Sigmoid colon (tissue), 4 donors: ENCODE data around the gene ST8SIA2.

Source experiments
- EP300 ChIP-seq, 4 donors: sonication (generic); formaldehyde crosslinking; IDR thresholded peaks; one replicate each; pipeline ENCODE4 v1.6.1; 2017; ENCODE audit warnings: antibody characterized with exemption in 4 of 4
- POLR2A ChIP-seq, 2 donors: fragments of 450-650 bp; IDR thresholded peaks; one replicate each; pipeline ENCODE4 v1.6.1; 2016; ENCODE audit warnings: antibody characterized with exemption in 2 of 2, mild to moderate bottlenecking in 2 of 2, moderate library complexity in 2 of 2
- POLR2AphosphoS5 ChIP-seq, 4 donors: sonication (generic); formaldehyde crosslinking; IDR thresholded peaks; one replicate each; pipeline ENCODE4 v1.6.1; 2017; ENCODE audit warnings: antibody characterized with exemption in 4 of 4
- TF ChIP-seq, protein P1 (sequence below), 4 experiments: fragments of 450-650 bp in 3 of 4; fragments of 200-600 bp in 1 of 4; IDR thresholded peaks; one replicate each; pipeline ENCODE4 v1.5.1; 2016 to 2019; ENCODE audit warnings: antibody characterized with exemption in 4 of 4, mild to moderate bottlenecking in 3 of 4, moderate library complexity in 2 of 4

GRCh38 chr15:92393980-92394308 lies 263 bp downstream of the ST8SIA2 start:
- TF ChIP-seq POLR2AphosphoS5 (IDR thresholded peaks at IDR 0.05) (no peak), POLR2A (IDR thresholded peaks at IDR 0.05) (no peak), EP300 (IDR thresholded peaks at IDR 0.05) (no peak)
- TF ChIP-seq, protein P1, sequence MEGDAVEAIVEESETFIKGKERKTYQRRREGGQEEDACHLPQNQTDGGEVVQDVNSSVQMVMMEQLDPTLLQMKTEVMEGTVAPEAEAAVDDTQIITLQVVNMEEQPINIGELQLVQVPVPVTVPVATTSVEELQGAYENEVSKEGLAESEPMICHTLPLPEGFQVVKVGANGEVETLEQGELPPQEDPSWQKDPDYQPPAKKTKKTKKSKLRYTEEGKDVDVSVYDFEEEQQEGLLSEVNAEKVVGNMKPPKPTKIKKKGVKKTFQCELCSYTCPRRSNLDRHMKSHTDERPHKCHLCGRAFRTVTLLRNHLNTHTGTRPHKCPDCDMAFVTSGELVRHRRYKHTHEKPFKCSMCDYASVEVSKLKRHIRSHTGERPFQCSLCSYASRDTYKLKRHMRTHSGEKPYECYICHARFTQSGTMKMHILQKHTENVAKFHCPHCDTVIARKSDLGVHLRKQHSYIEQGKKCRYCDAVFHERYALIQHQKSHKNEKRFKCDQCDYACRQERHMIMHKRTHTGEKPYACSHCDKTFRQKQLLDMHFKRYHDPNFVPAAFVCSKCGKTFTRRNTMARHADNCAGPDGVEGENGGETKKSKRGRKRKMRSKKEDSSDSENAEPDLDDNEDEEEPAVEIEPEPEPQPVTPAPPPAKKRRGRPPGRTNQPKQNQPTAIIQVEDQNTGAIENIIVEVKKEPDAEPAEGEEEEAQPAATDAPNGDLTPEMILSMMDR (IDR thresholded peaks at IDR 0.05): no peak
